Aorta (tissue), 5 donors: ENCODE data around the gene ERVFRD-1. TPM values are rescaled to one million over a fixed set of nuclear protein-coding genes. Genes with fewer than 3 reads are reported as not detected.

Source experiments
- ATAC-seq: fragments of 200-7000 bp; cut with Tn5 transposase; one replicate; pipeline ENCODE4 v1.9.1; 2022; ENCODE audit warnings: moderate library complexity; ENCODE audit not compliant: low FRiP score
- DNase-seq, 2 donors: peaks; one replicate each; pipeline ENCODE4 v3.0.0-alpha.2; 2020
- H3K27ac ChIP-seq, 2 donors: one replicate each; pipeline ENCODE4 v1.5.1; 2013; ENCODE audit warnings: low read length in 2 of 2, mild to moderate bottlenecking in 2 of 2, moderate library complexity in 2 of 2, control low read depth in 1 of 2, inconsistent platforms in 1 of 2, low read depth in 1 of 2
- H3K27me3 ChIP-seq, 2 donors: one replicate each; pipeline ENCODE4 v1.6.1; 2013; ENCODE audit warnings: control low read depth in 1 of 2, low read length in 1 of 2, mild to moderate bottlenecking in 1 of 2, moderate library complexity in 1 of 2; ENCODE audit not compliant: insufficient read depth in 2 of 2, control insufficient read depth in 1 of 2
- H3K36me3 ChIP-seq, 2 donors: one replicate each; pipeline ENCODE4 v1.6.1; 2013; ENCODE audit warnings: control low read depth in 1 of 2, low read length in 1 of 2, mild to moderate bottlenecking in 1 of 2; ENCODE audit not compliant: insufficient read depth in 2 of 2, control insufficient read depth in 1 of 2
- H3K4me1 ChIP-seq, 2 donors: one replicate each; pipeline ENCODE4 v1.6.1; 2013; ENCODE audit warnings: low read length in 2 of 2, control low read depth in 1 of 2, mild to moderate bottlenecking in 1 of 2, moderate library complexity in 1 of 2; ENCODE audit not compliant: insufficient read depth in 2 of 2, control insufficient read depth in 1 of 2
- H3K4me3 ChIP-seq, 2 donors: one replicate each; pipeline ENCODE4 v1.5.1; 2013; ENCODE audit warnings: low read length in 2 of 2, control low read depth in 1 of 2, mild to moderate bottlenecking in 1 of 2
- H3K9me3 ChIP-seq: one replicate; pipeline ENCODE4 v1.6.1; 2013; ENCODE audit warnings: mild to moderate bottlenecking, low read length; ENCODE audit not compliant: control insufficient read depth
- WGBS, 2 donors: extraction: QIAGEN DNeasy Blood & Tissue Kit; methylation state at CpG; one replicate each; pipeline ENCODE4 v1.1.7; 2013; 5-methylcytosine and 5-hydroxymethylcytosine counted together
- intact Hi-C, 2 donors: fragments of 100-400 bp; cut with DNase I; formaldehyde crosslinking; loops; one replicate each; pipeline versions ENCODE4 v1.14.2 to v1.15.0; 2022
- long read RNA-seq, 2 donors: library from polyadenylated mRNA; unstranded; transcript quantifications; one replicate each; pipeline ENCODE4 v2.0.0, GENCODE V29; 2020 to 2021
- polyA plus RNA-seq, 2 donors: library from polyadenylated mRNA; stranded (reverse); fragments of 200-250 nt; gene quantifications; one replicate each; pipeline ENCODE4 v1.2.3, GENCODE V29; 2013
- total RNA-seq, 2 donors: library from RNA; stranded (reverse); fragmentation: NEBNext Ultra II Directional; extraction: Animal tissue kit (Norgen Biotek cat#: 25700); gene quantifications; one replicate each; pipeline ENCODE4 v1.2.1, GENCODE V29; 2021
- donor health status: healthy with polysubstance abuse.
- donor health status: Bipolar disorder and iron deficiency.
- donor health status: DM: no; HTN: no; CAD: no.
- donor health status: DM: no; HTN: no; CAD: no.
- donor health status: DM: yes; HTN: yes; CAD: no.

The ERVFRD-1 gene, protein sequence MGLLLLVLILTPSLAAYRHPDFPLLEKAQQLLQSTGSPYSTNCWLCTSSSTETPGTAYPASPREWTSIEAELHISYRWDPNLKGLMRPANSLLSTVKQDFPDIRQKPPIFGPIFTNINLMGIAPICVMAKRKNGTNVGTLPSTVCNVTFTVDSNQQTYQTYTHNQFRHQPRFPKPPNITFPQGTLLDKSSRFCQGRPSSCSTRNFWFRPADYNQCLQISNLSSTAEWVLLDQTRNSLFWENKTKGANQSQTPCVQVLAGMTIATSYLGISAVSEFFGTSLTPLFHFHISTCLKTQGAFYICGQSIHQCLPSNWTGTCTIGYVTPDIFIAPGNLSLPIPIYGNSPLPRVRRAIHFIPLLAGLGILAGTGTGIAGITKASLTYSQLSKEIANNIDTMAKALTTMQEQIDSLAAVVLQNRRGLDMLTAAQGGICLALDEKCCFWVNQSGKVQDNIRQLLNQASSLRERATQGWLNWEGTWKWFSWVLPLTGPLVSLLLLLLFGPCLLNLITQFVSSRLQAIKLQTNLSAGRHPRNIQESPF
- total RNA-seq (under 1 TPM in 1 of 2 donors, not detected in 1; 0.12 TPM), polyA plus RNA-seq (not detected)
- long read RNA-seq, donor 1, result 0 reads
- long read RNA-seq, donor 2, result 0 reads

DNA sequence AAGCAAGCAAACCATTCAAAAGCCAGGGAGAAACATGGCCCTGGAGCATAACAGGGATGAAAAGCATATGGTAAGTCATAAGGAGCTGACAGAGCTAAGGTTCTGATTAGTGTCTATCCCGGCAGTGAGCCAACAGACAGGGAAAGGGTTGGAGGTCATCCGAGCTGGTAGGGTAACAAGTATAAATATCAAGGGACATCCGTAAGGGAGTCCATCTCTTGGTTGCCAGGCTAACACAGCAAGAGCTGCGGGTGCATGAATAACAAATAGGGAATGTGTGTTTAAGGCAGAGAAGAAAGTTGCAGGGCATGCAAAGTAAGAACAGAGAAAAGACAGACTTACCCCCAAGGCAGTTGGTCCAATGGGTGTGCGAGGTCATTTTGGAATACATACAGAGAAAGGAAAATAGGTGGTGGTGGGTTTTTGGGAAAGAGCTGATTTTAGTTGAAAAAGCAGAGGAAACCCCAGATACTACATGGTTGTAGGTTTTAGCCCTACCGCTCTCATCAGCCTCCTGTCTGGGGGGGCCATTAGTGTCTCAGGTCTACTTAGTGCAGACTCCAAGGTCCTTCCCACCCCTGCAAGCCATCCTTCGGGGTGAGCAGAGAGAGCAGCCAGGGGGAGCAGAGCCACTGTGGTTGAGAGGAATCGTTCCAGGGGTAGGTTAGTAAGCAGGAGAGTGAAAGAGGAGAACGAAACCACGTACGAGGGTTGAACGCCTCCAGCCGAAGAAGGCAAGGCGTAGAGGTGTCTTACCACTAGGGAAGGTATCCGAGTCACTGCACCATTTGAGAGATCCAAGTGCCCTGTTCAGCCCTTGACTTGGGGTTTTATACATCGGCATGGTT lies at the start of gene ERVFRD-1:
Gene ERVFRD-1 (minus strand): TSS at position 805 of the 848 bp plus-strand sequence. CDS start 6,415 bp downstream, outside the sequence.
- H3K36me3 ChIP-seq, result no peaks in the 10 kb centered on the region
- no peaks in the 10 kb centered on the region for H3K27me3 ChIP-seq
- 89 to 95% methylated on average over 16 of the region's 16 CpGs for WGBS, 2 donors
- no peak within 1 kb of the TSS for H3K4me3 ChIP-seq
- H3K4me1 ChIP-seq, result no peaks in the 10 kb centered on the region
- intact Hi-C loops, result no loop called here
- no peak for ATAC-seq
- no peaks in the 10 kb centered on the region for H3K9me3 ChIP-seq
- H3K27ac ChIP-seq, result no peak within 1 kb of the TSS
- no peak for DNase-seq

DNA sequence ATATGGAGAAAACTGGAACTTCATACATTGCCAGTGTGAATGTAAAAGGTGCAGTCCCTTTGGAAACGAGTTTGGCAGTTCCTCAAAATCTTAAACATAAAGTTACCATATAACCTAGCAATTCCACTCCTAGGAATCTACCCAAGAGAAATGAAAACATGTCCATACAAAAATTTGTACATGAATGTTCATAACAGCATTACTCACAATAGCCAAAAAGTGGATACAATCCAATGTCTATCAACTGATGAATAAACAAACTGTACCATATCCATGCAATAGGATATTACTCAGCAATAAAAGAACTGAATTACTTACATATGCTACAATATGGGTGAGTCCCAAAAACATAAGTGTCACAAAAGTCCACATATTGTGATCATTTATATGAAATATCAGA lies 48.7 kb upstream of the ERVFRD-1 start:
- no peak overlapping the region for H3K27ac ChIP-seq
- no peaks in the 10 kb centered on the region for H3K36me3 ChIP-seq
- intact Hi-C loops, result no loop called here
- WGBS, 2 donors, result 74 to 79% methylated on average over 1 of the region's 1 CpG
- DNase-seq (no peak), ATAC-seq (no peak)
- H3K9me3 ChIP-seq, result no peaks in the 10 kb centered on the region
- no peaks in the 10 kb centered on the region for H3K27me3 ChIP-seq
- H3K4me3 ChIP-seq, result no peak overlapping the region
- H3K4me1 ChIP-seq, result no peaks in the 10 kb centered on the region

DNA sequence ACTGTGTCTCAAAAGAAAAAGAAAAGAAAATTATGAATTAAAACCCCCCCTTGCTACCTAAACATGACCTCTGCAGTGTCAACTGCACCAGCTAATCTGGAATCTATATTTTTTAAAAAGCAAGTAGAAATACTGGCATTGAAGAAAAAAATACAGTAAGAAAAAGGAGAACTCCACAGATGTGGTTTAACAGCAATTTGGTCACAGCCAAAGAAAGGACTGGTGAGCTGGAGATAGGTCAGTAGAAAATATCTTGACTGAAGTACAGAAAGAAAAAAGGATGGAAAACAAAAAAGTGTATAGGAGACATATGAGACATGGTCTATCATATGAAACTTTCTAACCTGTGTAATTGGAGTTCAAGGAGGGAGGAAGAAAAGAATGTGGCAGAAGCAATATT lies 44.1 kb upstream of the ERVFRD-1 start:
- intact Hi-C loops, result no loop called here
- no peak overlapping the region for H3K27ac ChIP-seq
- no peaks in the 10 kb centered on the region for H3K27me3 ChIP-seq
- no peaks in the 10 kb centered on the region for H3K4me1 ChIP-seq
- no peaks in the 10 kb centered on the region for H3K36me3 ChIP-seq
- H3K9me3 ChIP-seq, result no peaks in the 10 kb centered on the region
- H3K4me3 ChIP-seq, result no peak overlapping the region
- ATAC-seq (no peak), DNase-seq (no peak)

DNA sequence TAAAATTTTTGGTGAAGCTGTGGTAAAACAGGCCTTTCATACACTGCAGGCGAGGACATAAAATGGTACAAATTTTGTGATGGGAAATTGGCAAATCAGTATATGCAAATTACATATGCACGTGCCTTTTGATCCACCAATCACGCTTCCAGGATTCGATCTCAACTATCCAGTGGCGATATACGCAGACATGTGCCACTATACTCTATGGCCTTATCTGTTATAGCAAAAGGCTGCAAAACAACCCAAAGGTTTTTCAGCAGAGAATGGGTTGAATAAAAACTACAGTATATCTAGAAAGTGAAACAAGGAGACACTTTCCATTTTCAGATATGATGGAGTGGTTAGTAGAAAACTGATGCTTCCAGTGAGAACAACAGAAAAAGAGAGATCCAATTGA lies 41.9 kb upstream of the ERVFRD-1 start:
- Histone ChIP-seq H3K27me3 (no peaks in the 10 kb centered on the region), H3K36me3 (no peaks in the 10 kb centered on the region), H3K4me1 (no peaks in the 10 kb centered on the region), H3K9me3 (no peaks in the 10 kb centered on the region), H3K27ac (no peak overlapping the region), H3K4me3 (no peak overlapping the region)
- DNase-seq (no peak), ATAC-seq (no peak)
- WGBS, 2 donors, result 97 to 98% methylated on average over 6 of the region's 6 CpGs
- intact Hi-C loops, result no loop called here

DNA sequence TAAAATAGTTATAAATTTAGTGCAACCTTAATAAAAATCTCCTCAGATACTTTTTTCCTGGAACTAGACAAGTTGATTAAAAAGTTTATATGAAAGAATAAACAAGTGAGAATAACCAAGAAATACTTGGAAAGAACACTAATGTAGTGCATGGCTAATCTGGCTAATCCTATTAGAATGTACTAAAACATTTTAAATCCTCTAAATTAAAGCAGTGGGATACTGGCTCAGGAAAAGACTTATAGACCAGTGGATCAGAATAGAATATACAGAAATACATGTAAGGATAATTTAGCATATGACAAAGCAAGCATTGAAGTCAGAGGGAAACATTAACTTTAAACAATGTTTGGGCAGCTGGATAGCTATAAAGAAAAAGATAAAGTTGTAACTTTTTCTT lies 41.1 kb upstream of the ERVFRD-1 start:
- DNase-seq (no peak), ATAC-seq (no peak)
- no peaks in the 10 kb centered on the region for H3K4me1 ChIP-seq
- intact Hi-C loops, result no loop called here
- H3K27me3 ChIP-seq, result no peaks in the 10 kb centered on the region
- no peak overlapping the region for H3K27ac ChIP-seq
- no peak overlapping the region for H3K4me3 ChIP-seq
- no peaks in the 10 kb centered on the region for H3K36me3 ChIP-seq
- no peaks in the 10 kb centered on the region for H3K9me3 ChIP-seq

DNA sequence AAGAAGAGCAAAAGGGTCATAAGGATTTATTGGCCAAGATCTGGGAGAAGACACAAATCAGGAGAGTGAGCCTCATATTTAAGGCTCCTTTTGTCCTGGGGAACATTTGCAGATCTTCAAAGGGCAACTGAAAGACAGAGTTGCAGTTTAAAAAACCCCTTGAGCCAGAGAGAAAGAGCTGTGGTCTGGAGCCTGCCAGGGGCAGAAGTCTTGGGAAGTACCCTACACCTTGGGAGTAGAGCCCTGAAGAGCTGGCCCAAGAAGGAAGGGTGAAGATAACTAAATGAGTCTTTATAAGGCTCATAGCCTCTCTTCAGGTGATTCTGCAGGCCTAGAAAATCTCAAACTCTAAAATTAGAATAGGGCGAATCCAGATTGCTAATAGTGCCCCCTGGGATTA lies 40.0 kb upstream of the ERVFRD-1 start:
- Histone ChIP-seq H3K4me1 (no peaks in the 10 kb centered on the region), H3K4me3 (no peak overlapping the region), H3K36me3 (no peaks in the 10 kb centered on the region), H3K27me3 (no peaks in the 10 kb centered on the region), H3K27ac (no peak overlapping the region), H3K9me3 (no peaks in the 10 kb centered on the region)
- intact Hi-C loops, result no loop called here
- WGBS, 2 donors, result 94 to 95% methylated on average over 1 of the region's 1 CpG
- no peak for DNase-seq
- no peak for ATAC-seq

DNA sequence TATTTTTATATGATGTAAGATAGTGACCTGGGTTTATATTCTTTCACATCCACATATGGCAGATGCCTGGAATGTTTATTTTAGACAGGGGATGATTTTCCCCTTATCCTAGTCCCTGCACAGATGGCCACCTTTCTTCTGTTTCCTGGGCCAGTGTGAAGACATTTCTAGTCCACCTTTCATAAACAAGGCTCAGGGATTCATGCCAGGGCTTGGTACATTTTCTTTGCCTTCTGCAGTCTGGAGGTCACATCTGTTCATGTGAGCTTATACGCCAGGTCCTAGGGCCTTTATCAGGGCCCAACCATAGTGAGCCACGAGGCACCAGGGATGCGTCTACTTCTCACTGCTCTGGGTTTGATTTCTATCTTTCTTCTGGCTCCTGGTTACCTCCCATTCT lies 38.0 kb upstream of the ERVFRD-1 start:
- Histone ChIP-seq H3K27me3 (no peaks in the 10 kb centered on the region), H3K4me3 (no peak overlapping the region), H3K9me3 (no peaks in the 10 kb centered on the region), H3K36me3 (no peaks in the 10 kb centered on the region), H3K4me1 (no peaks in the 10 kb centered on the region), H3K27ac (no peak overlapping the region)
- intact Hi-C loops, result no loop called here
- DNase-seq, result no peak
- ATAC-seq, result no peak
- 93 to 96% methylated on average over 3 of the region's 3 CpGs for WGBS, 2 donors

DNA sequence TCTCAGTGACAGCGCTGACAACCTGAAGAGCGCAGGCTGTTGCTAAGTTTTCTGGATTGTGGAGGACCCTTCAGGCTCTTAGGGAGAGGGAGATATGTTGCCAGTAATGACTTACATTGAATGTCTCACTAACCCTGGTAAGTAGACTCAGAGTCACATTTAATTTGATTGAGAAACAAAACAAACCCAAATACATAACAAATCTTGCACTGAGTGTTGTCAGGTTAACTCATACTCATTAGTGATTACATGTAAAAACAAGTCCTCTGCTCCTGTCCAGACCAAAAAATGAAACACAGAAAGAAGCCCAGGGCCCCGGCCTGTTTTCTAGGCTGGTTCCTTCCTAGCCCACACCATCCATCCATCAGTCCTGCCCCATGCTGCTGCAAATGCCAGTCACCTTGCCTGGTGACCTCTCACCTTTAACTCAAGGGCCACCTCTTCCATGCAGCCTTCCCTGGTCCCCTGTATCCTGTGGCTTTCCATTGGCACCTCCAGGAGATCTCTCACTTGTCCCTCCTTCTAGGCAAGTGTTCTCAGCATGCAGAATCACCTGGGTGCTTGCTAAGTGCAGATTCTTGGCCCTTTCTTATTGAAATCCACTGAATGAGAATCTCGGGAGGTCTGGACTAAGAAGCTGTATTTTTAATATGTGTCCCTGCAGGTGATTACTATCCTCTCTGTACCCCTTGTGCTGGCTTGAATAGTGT lies 34.7 kb upstream of the ERVFRD-1 start:
- intact Hi-C loops, result no loop called here
- Histone ChIP-seq H3K27ac (no peak overlapping the region), H3K36me3 (no peaks in the 10 kb centered on the region), H3K4me1 (no peaks in the 10 kb centered on the region), H3K9me3 (no peaks in the 10 kb centered on the region), H3K27me3 (no peaks in the 10 kb centered on the region), H3K4me3 (no peak overlapping the region)
- 96% methylated on average over 4 of the region's 4 CpGs for WGBS, 2 donors
- DNase-seq (no peak), ATAC-seq (no peak)
